Skin epidermis (tissue), 12 donors: ENCODE data around the gene ABHD17A.

Source experiments
- H3K27ac ChIP-seq, 21 experiments: fragments of 200-600 bp; sonication (generic) in 11 of 21; one replicate each; pipeline ENCODE4 v1.5.0; 2020; ENCODE audit warnings: mild to moderate bottlenecking in 3 of 21, inconsistent platforms in 2 of 21, moderate library complexity in 2 of 21
- H3K4me3 ChIP-seq, 7 experiments: fragments of 200-600 bp; sonication (generic) in 2 of 7; one replicate each; pipeline ENCODE4 v1.5.0; 2020; ENCODE audit warnings: inconsistent platforms in 2 of 7, mild to moderate bottlenecking in 2 of 7, moderate library complexity in 1 of 7

ABHD17A gene

GRCh38 chr19:1871140-1871597, 14.1 kb downstream of the ABHD17A start:
- H3K27ac ChIP-seq = no peak overlapping the region
- H3K4me3 ChIP-seq = no peak overlapping the region

- no peak overlapping the region for H3K27ac ChIP-seq
Observed at GRCh38 chr19:1868971-1869370, 16.3 kb downstream of the ABHD17A start.

GRCh38 chr19:1867349-1867724, 18.0 kb downstream of the ABHD17A start:
- Histone ChIP-seq H3K27ac (no peak overlapping the region), H3K4me3 (no peak overlapping the region)

More at GRCh38 chr19:1868971-1869370, 16.3 kb downstream of the ABHD17A start:
- no peak overlapping the region for H3K4me3 ChIP-seq

GRCh38 chr19:1866693-1867348, 18.5 kb downstream of the ABHD17A start:
- Histone ChIP-seq H3K27ac (no peak overlapping the region), H3K4me3 (no peak overlapping the region)

- peak overlapping the region in 4 of 7 experiments; percentile 63 to 80 (median 76) for H3K4me3 ChIP-seq
- peak overlapping the region in 20 of 21 experiments; percentile 80 to 99 (median 94) for H3K27ac ChIP-seq
Observed at GRCh38 chr19:1865172-1866010, 19.9 kb downstream of the ABHD17A start.

GRCh38 chr19:1864480-1865171, 20.7 kb downstream of the ABHD17A start:
- H3K27ac ChIP-seq = peak overlapping the region; percentile 80 to 99 (median 94)

GRCh38 chr19:1863638-1864479, 21.4 kb downstream of the ABHD17A start:
- Histone ChIP-seq H3K4me3 (peak overlapping the region; percentile 59 to 88 (median 79)), H3K27ac (peak overlapping the region; percentile 80 to 99 (median 94))

More at GRCh38 chr19:1864480-1865171, 20.7 kb downstream of the ABHD17A start:
- H3K4me3 ChIP-seq = peak overlapping the region; percentile 51 to 88 (median 72)

GRCh38 chr19:1863328-1863637, 22.0 kb downstream of the ABHD17A start, which contains the start of gene KLF16:
KLF16 (minus strand) TSS chr19:1863579; CDS start chr19:1863497, 82 bp downstream.
- Histone ChIP-seq H3K4me3 (peak within 1 kb of the TSS; percentile 59 to 88 (median 80)), H3K27ac (peak within 1 kb of the TSS; percentile 81 to 99 (median 94))

GRCh38 chr19:1862424-1863327, 22.6 kb downstream of the ABHD17A start:
- Histone ChIP-seq H3K27ac (peak overlapping the region; percentile 37 to 99 (median 77)), H3K4me3 (peak overlapping the region; percentile 59 to 85 (median 72))

- H3K4me3 ChIP-seq = peak overlapping the region; percentile 59 to 85 (median 72)
- peak overlapping the region in 20 of 21 experiments; percentile 13 to 99 (median 76) for H3K27ac ChIP-seq
Observed at GRCh38 chr19:1862068-1862423, 23.2 kb downstream of the ABHD17A start.

- peak overlapping the region in 17 of 21 experiments; percentile 18 to 99 (median 86) for H3K27ac ChIP-seq
- H3K4me3 ChIP-seq = peak overlapping the region; percentile 59 to 85 (median 72)
Observed at GRCh38 chr19:1861599-1862031, 23.7 kb downstream of the ABHD17A start.

GRCh38 chr19:1860821-1861598, 24.3 kb downstream of the ABHD17A start:
- H3K4me3 ChIP-seq = peak overlapping the region; percentile 59 to 85 (median 72)

GRCh38 chr19:1860042-1860775, 25.1 kb downstream of the ABHD17A start:
- H3K4me3 ChIP-seq = peak overlapping the region in 3 of 7 experiments; percentile 8 to 80 (median 72)
- H3K27ac ChIP-seq = peak overlapping the region in 14 of 21 experiments; percentile 6 to 99 (median 87)

More at GRCh38 chr19:1860821-1861598, 24.3 kb downstream of the ABHD17A start:
- peak overlapping the region in 14 of 21 experiments; percentile 11 to 99 (median 87) for H3K27ac ChIP-seq

- H3K4me3 ChIP-seq = peak overlapping the region in 3 of 7 experiments; percentile 8 to 80 (median 72)
- peak overlapping the region in 14 of 21 experiments; percentile 6 to 99 (median 87) for H3K27ac ChIP-seq
Observed at GRCh38 chr19:1859331-1859781, 25.9 kb downstream of the ABHD17A start.

GRCh38 chr19:1858412-1859081, 26.7 kb downstream of the ABHD17A start:
- H3K4me3 ChIP-seq = no peak overlapping the region
- peak overlapping the region in 18 of 21 experiments; percentile 83 to 99 (median 90) for H3K27ac ChIP-seq
